ENCODE data around the gene HIF3A. TPM values are rescaled to one million over a fixed set of nuclear protein-coding genes. Genes with fewer than 3 reads are reported as not detected.

HIF3A gene
- total RNA-seq, 1 experiment from 2014 or later = 0.68 TPM

DNA sequence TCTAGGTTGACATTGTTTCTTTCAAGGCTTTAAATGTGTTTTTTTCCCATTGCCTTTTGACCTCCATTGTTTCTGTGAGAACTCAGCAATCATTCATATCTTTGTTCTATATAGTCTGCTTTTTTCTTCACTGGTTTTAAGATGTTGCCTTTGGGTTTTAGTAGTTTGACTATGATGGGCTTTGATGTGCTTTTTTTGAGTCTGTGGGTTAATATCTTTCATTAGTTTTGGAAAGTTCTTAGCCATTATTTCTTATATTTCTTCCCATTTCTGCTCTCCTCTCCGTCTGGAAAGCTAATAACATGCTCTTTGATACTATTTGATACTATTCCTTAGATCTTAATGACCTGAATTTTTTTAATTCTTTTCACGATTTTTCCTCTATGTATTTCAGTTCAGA, 83.8 kb downstream of the HIF3A start:
- DNase-seq = no peak
- intact Hi-C loops (cut with micrococcal nuclease; ENCODE audit: unreplicated experiment) = no loop called here
- no peak overlapping the region for H3K27ac Mint-ChIP-seq (ENCODE audit: unreplicated experiment)
- CTCF ChIA-PET = no interaction called here
- no peaks in the 10 kb centered on the region for H3K27me3 Mint-ChIP-seq (ENCODE audit: unreplicated experiment)
- no TSS peak for BruUV-seq (replicated peaks)
- TF ChIP-seq, protein P1, sequence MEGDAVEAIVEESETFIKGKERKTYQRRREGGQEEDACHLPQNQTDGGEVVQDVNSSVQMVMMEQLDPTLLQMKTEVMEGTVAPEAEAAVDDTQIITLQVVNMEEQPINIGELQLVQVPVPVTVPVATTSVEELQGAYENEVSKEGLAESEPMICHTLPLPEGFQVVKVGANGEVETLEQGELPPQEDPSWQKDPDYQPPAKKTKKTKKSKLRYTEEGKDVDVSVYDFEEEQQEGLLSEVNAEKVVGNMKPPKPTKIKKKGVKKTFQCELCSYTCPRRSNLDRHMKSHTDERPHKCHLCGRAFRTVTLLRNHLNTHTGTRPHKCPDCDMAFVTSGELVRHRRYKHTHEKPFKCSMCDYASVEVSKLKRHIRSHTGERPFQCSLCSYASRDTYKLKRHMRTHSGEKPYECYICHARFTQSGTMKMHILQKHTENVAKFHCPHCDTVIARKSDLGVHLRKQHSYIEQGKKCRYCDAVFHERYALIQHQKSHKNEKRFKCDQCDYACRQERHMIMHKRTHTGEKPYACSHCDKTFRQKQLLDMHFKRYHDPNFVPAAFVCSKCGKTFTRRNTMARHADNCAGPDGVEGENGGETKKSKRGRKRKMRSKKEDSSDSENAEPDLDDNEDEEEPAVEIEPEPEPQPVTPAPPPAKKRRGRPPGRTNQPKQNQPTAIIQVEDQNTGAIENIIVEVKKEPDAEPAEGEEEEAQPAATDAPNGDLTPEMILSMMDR (IDR thresholded peaks at IDR 0.05; ENCODE audit: unreplicated experiment) = no peak
- no peaks in the 10 kb centered on the region for H3K4me1 Mint-ChIP-seq (ENCODE audit: low read depth, unreplicated experiment)
- no peak overlapping the region for H3K4me3 Mint-ChIP-seq (ENCODE audit: low read depth, unreplicated experiment)
- no peaks in the 10 kb centered on the region for H3K9me3 Mint-ChIP-seq (ENCODE audit: low read depth, unreplicated experiment)
- H3K36me3 Mint-ChIP-seq (ENCODE audit: insufficient read depth, unreplicated experiment) = peaks cover 33% of the 10 kb centered on the region

GRCh38 chr19:46381346-46381745, 84.5 kb downstream of the HIF3A start:
- Mint-ChIP-seq H3K27me3 (ENCODE audit: unreplicated experiment) (no peaks in the 10 kb centered on the region), H3K4me1 (ENCODE audit: low read depth, unreplicated experiment) (no peaks in the 10 kb centered on the region), H3K4me3 (ENCODE audit: low read depth, unreplicated experiment) (no peak overlapping the region), H3K9me3 (ENCODE audit: low read depth, unreplicated experiment) (no peaks in the 10 kb centered on the region), H3K27ac (ENCODE audit: unreplicated experiment) (no peak overlapping the region), H3K36me3 (ENCODE audit: insufficient read depth, unreplicated experiment) (peaks cover 32% of the 10 kb centered on the region)
- intact Hi-C loops (cut with micrococcal nuclease; ENCODE audit: unreplicated experiment) = no loop called here
- no TSS peak for BruUV-seq (replicated peaks)
- TF ChIP-seq, protein P1 (IDR thresholded peaks at IDR 0.05; ENCODE audit: unreplicated experiment) = no peak
- CTCF ChIA-PET = no interaction called here
- DNase-seq = no peak

DNA sequence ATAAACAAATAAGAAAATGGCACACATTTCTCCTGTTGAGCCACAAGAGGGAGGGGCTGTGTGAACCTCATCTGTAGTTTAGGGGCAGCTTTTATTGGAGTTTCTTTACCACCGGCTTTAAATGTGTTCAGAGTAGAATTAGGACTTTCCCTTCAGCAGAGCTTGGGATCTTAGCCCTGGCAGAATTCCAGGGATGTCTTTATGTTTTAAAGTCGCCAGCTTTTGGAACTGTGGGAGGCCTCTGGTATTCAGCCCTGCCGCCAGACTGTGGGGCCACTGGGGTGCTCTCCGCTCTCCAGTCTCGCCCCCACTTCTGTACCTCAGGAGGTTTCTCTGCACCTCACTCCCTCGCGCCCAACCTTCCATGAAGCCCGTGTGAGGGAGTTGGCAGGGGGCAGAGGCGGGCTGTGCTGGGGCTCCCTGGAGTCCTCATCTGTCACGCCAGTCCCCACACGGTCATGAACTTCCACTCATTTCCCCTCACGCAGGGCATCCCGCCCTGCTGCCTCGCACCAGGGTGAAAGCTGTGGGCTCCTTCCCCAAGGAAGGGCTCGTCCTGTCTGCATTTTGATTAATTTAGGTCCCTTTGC, 85.0 kb downstream of the HIF3A start:
- CTCF ChIA-PET = no interaction called here
- Mint-ChIP-seq H3K4me1 (ENCODE audit: low read depth, unreplicated experiment) (no peaks in the 10 kb centered on the region), H3K9me3 (ENCODE audit: low read depth, unreplicated experiment) (no peaks in the 10 kb centered on the region), H3K27ac (ENCODE audit: unreplicated experiment) (no peak overlapping the region), H3K4me3 (ENCODE audit: low read depth, unreplicated experiment) (no peak overlapping the region), H3K36me3 (ENCODE audit: insufficient read depth, unreplicated experiment) (peaks cover 31% of the 10 kb centered on the region), H3K27me3 (ENCODE audit: unreplicated experiment) (no peaks in the 10 kb centered on the region)
- no peak for DNase-seq
- intact Hi-C loops (cut with micrococcal nuclease; ENCODE audit: unreplicated experiment) = no loop called here
- TF ChIP-seq, protein P1 (IDR thresholded peaks at IDR 0.05; ENCODE audit: unreplicated experiment) = no peak
- no TSS peak for BruUV-seq (replicated peaks)

GRCh38 chr19:46383171-46383815, 86.5 kb downstream of the HIF3A start:
- DNase-seq = no peak
- Mint-ChIP-seq H3K4me3 (ENCODE audit: low read depth, unreplicated experiment) (no peak overlapping the region), H3K36me3 (ENCODE audit: insufficient read depth, unreplicated experiment) (peaks cover 32% of the 10 kb centered on the region), H3K4me1 (ENCODE audit: low read depth, unreplicated experiment) (no peaks in the 10 kb centered on the region), H3K27me3 (ENCODE audit: unreplicated experiment) (no peaks in the 10 kb centered on the region), H3K9me3 (ENCODE audit: low read depth, unreplicated experiment) (no peaks in the 10 kb centered on the region), H3K27ac (ENCODE audit: unreplicated experiment) (no peak overlapping the region)
- TF ChIP-seq, protein P1 (IDR thresholded peaks at IDR 0.05; ENCODE audit: unreplicated experiment) = no peak
- CTCF ChIA-PET = interaction anchor here (1.4 kb wide), 1 partner anchor 10 kb away, joined by 5 read pairs; no protein-coding TSS in a partner anchor
- no TSS peak for BruUV-seq (replicated peaks)
- intact Hi-C loops (cut with micrococcal nuclease; ENCODE audit: unreplicated experiment) = no loop called here
